K562 (cell line): ENCODE data around the gene DHX29. TPM values are rescaled to one million over a fixed set of nuclear protein-coding genes. Genes with fewer than 3 reads are reported as not detected.
A peak's percentile ranks its signal among the peaks of the same experiment; 100 is the strongest.

ENCODE experiments used
- CBFA2T2 ChIP-seq: fragments of 450-650 bp; conservative IDR thresholded peaks from 2 replicates; pipeline ENCODE4 v1.6.1; 2017; ENCODE audit warnings: mild to moderate bottlenecking
- CREM ChIP-seq: IDR thresholded peaks from 2 replicates; pipeline ENCODE4 v1.6.1; 2014; ENCODE audit warnings: antibody characterized with exemption, low read depth
- DMBX1 ChIP-seq: fragments of 250-450 bp; sonication (Bioruptor Pico); IDR thresholded peaks from 2 replicates; pipeline ENCODE4 v1.8.0; 2022; ENCODE audit warnings: inconsistent platforms, mild to moderate bottlenecking, moderate library complexity, borderline replicate concordance
- ETS2 ChIP-seq: IDR thresholded peaks from 2 replicates; pipeline ENCODE4 v1.6.1; 2016; ENCODE audit warnings: borderline replicate concordance, missing genetic modification characterization, mild to moderate bottlenecking, moderate library complexity, missing compliant biosample characterization; ENCODE audit not compliant: poor library complexity, severe bottlenecking
- HDAC6 ChIP-seq: IDR thresholded peaks from 2 replicates; pipeline ENCODE4 v1.6.1; 2012; ENCODE audit warnings: low read depth, mild to moderate bottlenecking, control low read depth, inconsistent platforms, low read length, moderate library complexity
- KDM4B ChIP-seq, 2 experiments: fragments of 450-650 bp in 1 of 2; sonication (generic) in 1 of 2; IDR thresholded peaks; 2 replicates each; pipeline ENCODE4 v1.6.1; 2016 to 2017; ENCODE audit warnings: borderline replicate concordance in 2 of 2, antibody characterized with exemption in 1 of 2, low read depth in 1 of 2, mild to moderate bottlenecking in 1 of 2
- KDM5B ChIP-seq: fragments of 200-600 bp; sonication (generic); IDR thresholded peaks from 2 replicates; pipeline ENCODE4 v1.6.1; 2012; ENCODE audit warnings: low read depth, mild to moderate bottlenecking, moderate library complexity, low read length, control low read depth, inconsistent platforms; ENCODE audit not compliant: insufficient replicate concordance
- MTF1 ChIP-seq: fragments of 250-450 bp; sonication (Bioruptor Pico); IDR thresholded peaks from 2 replicates; pipeline ENCODE4 v1.9.0; 2021; ENCODE audit warnings: moderate library complexity, mild to moderate bottlenecking, inconsistent platforms, borderline replicate concordance
- NCOA2 ChIP-seq, 2 experiments: fragments of 450-650 bp; IDR thresholded peaks; 2 replicates each; pipeline ENCODE4 v1.6.1; 2018; ENCODE audit warnings: mild to moderate bottlenecking in 2 of 2, moderate library complexity in 1 of 2; ENCODE audit not compliant: partially characterized antibody in 2 of 2
- NFRKB ChIP-seq: fragments of 450-650 bp; IDR thresholded peaks from 2 replicates; pipeline ENCODE4 v1.6.1; 2016; ENCODE audit warnings: low read depth
- NFXL1 ChIP-seq: fragments of 450-650 bp; formaldehyde crosslinking; IDR thresholded peaks from 2 replicates; pipeline ENCODE4 v1.4.0; 2021; ENCODE audit warnings: mild to moderate bottlenecking
- PHF8 ChIP-seq: fragments of 200-600 bp; sonication (generic); IDR thresholded peaks from 2 replicates; pipeline ENCODE4 v1.6.1; 2012; ENCODE audit warnings: mixed run types, mild to moderate bottlenecking, inconsistent platforms, low read length, moderate library complexity, borderline replicate concordance
- POLR2G ChIP-seq: fragments of 200-400 bp; formaldehyde crosslinking; IDR thresholded peaks from 2 replicates; pipeline ENCODE4 v1.6.1; 2017; ENCODE audit warnings: low read depth, mild to moderate bottlenecking, antibody characterized with exemption, low read length, moderate library complexity
- SRF ChIP-seq, 2 experiments: fragments of 250-450, 450-650 bp in 1 of 2; sonication (Bioruptor Pico) in 1 of 2; sonication (generic) in 1 of 2; formaldehyde crosslinking; IDR thresholded peaks; 2 replicates each; pipeline versions ENCODE4 v1.5.0 to v1.5.1; 2020 to 2022; ENCODE audit warnings: mild to moderate bottlenecking in 1 of 2, missing genetic modification reagents in 1 of 2
- TAF15 ChIP-seq: fragments of 200-400 bp; formaldehyde crosslinking; IDR thresholded peaks from 2 replicates; pipeline ENCODE4 v1.6.1; 2017; ENCODE audit warnings: mild to moderate bottlenecking, low read depth, low read length, moderate library complexity
- ZC3H11A ChIP-seq: IDR thresholded peaks from 2 replicates; pipeline ENCODE4 v1.6.1; 2012; ENCODE audit warnings: low read depth, low read length, improper control_type of control experiment
- ZNF121 ChIP-seq: sonication (generic); formaldehyde crosslinking; conservative IDR thresholded peaks from 2 replicates; pipeline ENCODE4 v1.8.0; 2022; ENCODE audit warnings: missing genetic modification reagents
- ZNF143 ChIP-seq: sonication (generic); formaldehyde crosslinking; IDR thresholded peaks from 2 replicates; pipeline ENCODE4 v1.9.0; 2022; ENCODE audit warnings: mild to moderate bottlenecking, missing genetic modification reagents
- polyA plus RNA-seq, 8 experiments: library from polyadenylated mRNA; depleted of rRNA in 4 of 8; stranded (reverse) in 5 of 8; unstranded in 3 of 8; fragments of >200 nt; fragmentation: Nextera tagmentation in 2 of 8; fragmentation: Illumina TruSeq in 1 of 8; extraction: Ambion mirVana in 2 of 8; extraction: Trizol in 1 of 8; gene quantifications; 2 replicates each; pipeline versions ENCODE4 v1.2.1 to v1.2.3, GENCODE V29; 2011 to 2014; ENCODE audit warnings: inconsistent platforms in 1 of 8, missing spikeins in 1 of 8
- total RNA-seq, 7 experiments: library from RNA; depleted of rRNA in 6 of 7; stranded (reverse); fragments of >200 nt in 6 of 7; fragmentation: Illumina TruSeq in 2 of 7; extraction: Trizol in 2 of 7; gene quantifications; 2 replicates each; pipeline versions ENCODE4 v1.2.1 to v1.2.3, GENCODE V29; 2011 to 2021; ENCODE audit warnings: low replicate concordance in 1 of 7
- TF ChIP-seq, protein P1 (sequence below): fragments of 250-450 bp; sonication (Bioruptor Pico); IDR thresholded peaks from 2 replicates; pipeline ENCODE4 v1.8.0; 2022; ENCODE audit warnings: inconsistent platforms, mild to moderate bottlenecking, moderate library complexity, borderline replicate concordance
- TF ChIP-seq, protein P2 (sequence below): sonication (generic); formaldehyde crosslinking; IDR thresholded peaks from 2 replicates; pipeline ENCODE4 v1.8.0; 2022; ENCODE audit warnings: missing genetic modification reagents, mild to moderate bottlenecking, borderline replicate concordance
- TF ChIP-seq, protein P3 (sequence below): fragments of 450-650 bp; IDR thresholded peaks from 2 replicates; pipeline ENCODE4 v1.6.1; 2016; ENCODE audit warnings: borderline replicate concordance

DHX29 gene
- total and polyA plus RNA-seq, 9 of the 15 experiments (the other 6 are each of a cell fraction or from before 2014, with no cell fraction given), result 7.5 to 42.1 (median 25.0) TPM

DNA sequence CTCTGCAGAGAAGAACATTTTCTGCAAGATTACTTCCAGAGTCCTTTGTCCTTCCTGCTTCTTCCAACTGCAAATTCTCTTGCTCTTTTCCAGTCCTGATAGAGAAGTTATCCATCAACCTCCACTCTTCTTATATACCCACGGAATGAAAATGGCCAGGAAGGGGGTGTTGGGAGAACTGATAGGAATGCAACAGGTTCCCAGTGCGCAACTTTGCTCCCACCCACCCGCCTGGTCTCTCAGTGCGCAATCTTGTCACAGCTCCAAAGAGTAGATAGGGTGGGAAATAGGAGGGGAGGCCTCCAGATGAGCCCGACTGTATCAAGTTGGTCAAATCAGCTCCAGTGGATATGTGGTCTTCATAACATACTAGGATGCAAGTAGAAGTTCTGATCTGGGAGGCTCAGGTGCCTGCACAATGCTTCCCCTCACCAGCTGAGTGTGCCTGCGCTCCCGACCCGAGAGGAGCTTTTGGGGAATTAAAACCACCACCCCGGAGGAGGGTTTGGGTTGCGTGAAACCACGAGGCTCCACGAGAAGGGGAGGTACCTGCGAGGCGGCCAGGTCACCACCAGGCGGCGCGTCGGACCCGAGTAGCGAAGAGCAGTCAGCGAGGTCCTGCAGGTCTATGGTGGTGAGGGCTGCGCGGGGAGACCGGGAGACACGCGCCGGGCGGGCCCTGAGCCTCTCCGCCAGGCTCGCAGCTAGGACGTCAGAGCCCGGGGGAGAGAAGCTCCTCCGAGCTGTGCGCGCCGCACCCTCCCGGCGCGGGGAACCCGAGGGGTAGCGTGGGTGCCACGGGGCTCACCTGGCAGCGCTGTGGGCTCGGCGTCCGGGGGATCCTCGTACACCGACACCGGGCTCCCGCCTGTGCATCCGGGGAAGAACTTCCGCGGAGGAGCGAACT, 81.2 kb downstream of the DHX29 start (continued):
- TF ChIP-seq, protein P1, sequence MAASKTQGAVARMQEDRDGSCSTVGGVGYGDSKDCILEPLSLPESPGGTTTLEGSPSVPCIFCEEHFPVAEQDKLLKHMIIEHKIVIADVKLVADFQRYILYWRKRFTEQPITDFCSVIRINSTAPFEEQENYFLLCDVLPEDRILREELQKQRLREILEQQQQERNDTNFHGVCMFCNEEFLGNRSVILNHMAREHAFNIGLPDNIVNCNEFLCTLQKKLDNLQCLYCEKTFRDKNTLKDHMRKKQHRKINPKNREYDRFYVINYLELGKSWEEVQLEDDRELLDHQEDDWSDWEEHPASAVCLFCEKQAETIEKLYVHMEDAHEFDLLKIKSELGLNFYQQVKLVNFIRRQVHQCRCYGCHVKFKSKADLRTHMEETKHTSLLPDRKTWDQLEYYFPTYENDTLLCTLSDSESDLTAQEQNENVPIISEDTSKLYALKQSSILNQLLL (CRISPR knock-in tag), result no peak
- TF ChIP-seq, protein P2, sequence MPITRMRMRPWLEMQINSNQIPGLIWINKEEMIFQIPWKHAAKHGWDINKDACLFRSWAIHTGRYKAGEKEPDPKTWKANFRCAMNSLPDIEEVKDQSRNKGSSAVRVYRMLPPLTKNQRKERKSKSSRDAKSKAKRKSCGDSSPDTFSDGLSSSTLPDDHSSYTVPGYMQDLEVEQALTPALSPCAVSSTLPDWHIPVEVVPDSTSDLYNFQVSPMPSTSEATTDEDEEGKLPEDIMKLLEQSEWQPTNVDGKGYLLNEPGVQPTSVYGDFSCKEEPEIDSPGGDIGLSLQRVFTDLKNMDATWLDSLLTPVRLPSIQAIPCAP (CRISPR knock-in tag), result no peak
- TF ChIP-seq SRF (CRISPR knock-in tag; IDR thresholded peaks at IDR 0.05) (no peak), KDM5B (no peak), CBFA2T2 (no peak), MTF1 (no peak), CREM (peak; percentile 59), ZNF143 (CRISPR knock-in tag) (no peak), NFRKB (no peak), PHF8 (no peak; the same call in 1 of the 2 replicates), TAF15 (no peak), HDAC6 (no peak), KDM4B (IDR thresholded peaks at IDR 0.05; ENCODE audit: borderline replicate concordance in 2 of 2, low read depth in 1 of 2) (no peak), DMBX1 (no peak), NFXL1 (CRISPR knock-in tag) (no peak), ETS2 (tag) (no peak), NCOA2 (IDR thresholded peaks at IDR 0.05; ENCODE audit: partially characterized antibody in 2 of 2) (no peak), POLR2G (peak; percentile 78), ZNF121 (no peak), ZC3H11A (no peak)
- TF ChIP-seq, protein P3, sequence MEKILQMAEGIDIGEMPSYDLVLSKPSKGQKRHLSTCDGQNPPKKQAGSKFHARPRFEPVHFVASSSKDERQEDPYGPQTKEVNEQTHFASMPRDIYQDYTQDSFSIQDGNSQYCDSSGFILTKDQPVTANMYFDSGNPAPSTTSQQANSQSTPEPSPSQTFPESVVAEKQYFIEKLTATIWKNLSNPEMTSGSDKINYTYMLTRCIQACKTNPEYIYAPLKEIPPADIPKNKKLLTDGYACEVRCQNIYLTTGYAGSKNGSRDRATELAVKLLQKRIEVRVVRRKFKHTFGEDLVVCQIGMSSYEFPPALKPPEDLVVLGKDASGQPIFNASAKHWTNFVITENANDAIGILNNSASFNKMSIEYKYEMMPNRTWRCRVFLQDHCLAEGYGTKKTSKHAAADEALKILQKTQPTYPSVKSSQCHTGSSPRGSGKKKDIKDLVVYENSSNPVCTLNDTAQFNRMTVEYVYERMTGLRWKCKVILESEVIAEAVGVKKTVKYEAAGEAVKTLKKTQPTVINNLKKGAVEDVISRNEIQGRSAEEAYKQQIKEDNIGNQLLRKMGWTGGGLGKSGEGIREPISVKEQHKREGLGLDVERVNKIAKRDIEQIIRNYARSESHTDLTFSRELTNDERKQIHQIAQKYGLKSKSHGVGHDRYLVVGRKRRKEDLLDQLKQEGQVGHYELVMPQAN, result no peak
